Measurements from ENCODE around the gene ASCC2.

DNA sequence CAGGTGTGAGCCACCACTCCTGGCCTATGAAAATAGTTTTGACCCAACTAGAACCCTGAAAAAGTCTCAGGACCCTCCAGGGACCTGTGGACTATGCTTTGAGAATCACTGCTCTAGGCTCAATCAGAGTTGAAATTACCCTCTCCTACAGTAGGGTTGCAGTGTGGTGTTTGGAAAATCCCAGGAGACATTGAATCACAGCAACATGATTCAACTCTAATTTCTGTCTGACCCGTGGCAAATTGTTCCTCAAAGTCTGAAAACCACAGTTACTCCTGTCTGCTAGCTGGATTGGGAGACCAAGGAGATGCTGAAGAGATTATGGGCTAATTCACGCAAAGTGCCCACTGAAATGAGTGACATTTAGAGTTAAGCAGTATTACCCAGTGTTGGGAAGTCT is 39.5 kb upstream of the ASCC2 start:
- TF ChIP-seq, protein P1, sequence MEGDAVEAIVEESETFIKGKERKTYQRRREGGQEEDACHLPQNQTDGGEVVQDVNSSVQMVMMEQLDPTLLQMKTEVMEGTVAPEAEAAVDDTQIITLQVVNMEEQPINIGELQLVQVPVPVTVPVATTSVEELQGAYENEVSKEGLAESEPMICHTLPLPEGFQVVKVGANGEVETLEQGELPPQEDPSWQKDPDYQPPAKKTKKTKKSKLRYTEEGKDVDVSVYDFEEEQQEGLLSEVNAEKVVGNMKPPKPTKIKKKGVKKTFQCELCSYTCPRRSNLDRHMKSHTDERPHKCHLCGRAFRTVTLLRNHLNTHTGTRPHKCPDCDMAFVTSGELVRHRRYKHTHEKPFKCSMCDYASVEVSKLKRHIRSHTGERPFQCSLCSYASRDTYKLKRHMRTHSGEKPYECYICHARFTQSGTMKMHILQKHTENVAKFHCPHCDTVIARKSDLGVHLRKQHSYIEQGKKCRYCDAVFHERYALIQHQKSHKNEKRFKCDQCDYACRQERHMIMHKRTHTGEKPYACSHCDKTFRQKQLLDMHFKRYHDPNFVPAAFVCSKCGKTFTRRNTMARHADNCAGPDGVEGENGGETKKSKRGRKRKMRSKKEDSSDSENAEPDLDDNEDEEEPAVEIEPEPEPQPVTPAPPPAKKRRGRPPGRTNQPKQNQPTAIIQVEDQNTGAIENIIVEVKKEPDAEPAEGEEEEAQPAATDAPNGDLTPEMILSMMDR (conservative IDR thresholded peaks at IDR 0.05; ENCODE audit: low read depth, low read length): no peak
- TF ChIP-seq EZH2 (IDR thresholded peaks at IDR 0.05; ENCODE audit: borderline replicate concordance, low read depth, low read length, poor library complexity, severe bottlenecking): no peak
